H1 (cell line): ENCODE measurements around the gene UBR3. TPM values are rescaled to one million over a fixed set of nuclear protein-coding genes. Genes with fewer than 3 reads are reported as not detected.

ENCODE experiments used
- ATF2 ChIP-seq: IDR thresholded peaks from 2 replicates; pipeline ENCODE4 v1.6.1; 2012; ENCODE audit warnings: low read length, inconsistent platforms
- BCL11A ChIP-seq, 2 experiments: IDR thresholded peaks; one replicate each; pipeline ENCODE4 v1.6.1; 2011; ENCODE audit warnings: low read depth in 2 of 2, low read length in 2 of 2, mild to moderate bottlenecking in 2 of 2
- CHD7 ChIP-seq: fragments of 300-600 bp; sonication (generic); IDR thresholded peaks from 2 replicates; pipeline ENCODE4 v1.7.1; 2012; ENCODE audit warnings: low read length, moderate library complexity, mild to moderate bottlenecking, inconsistent platforms; ENCODE audit not compliant: insufficient replicate concordance
- GTF2F1 ChIP-seq: IDR thresholded peaks from 2 replicates; pipeline ENCODE4 v1.6.1; 2012; ENCODE audit warnings: low read depth, low read length, improper control_type of control experiment, borderline replicate concordance
- HDAC2 ChIP-seq, 2 experiments: fragments of 300-600 bp in 1 of 2; sonication (generic) in 1 of 2; IDR thresholded peaks; 2 replicates each; pipeline ENCODE4 v1.6.1; 2011 to 2012; ENCODE audit warnings: low read depth in 2 of 2, low read length in 2 of 2, mild to moderate bottlenecking in 2 of 2, moderate library complexity in 2 of 2, borderline replicate concordance in 1 of 2, inconsistent platforms in 1 of 2
- POU5F1 ChIP-seq: IDR thresholded peaks from 2 replicates; pipeline ENCODE4 v1.6.1; 2011; ENCODE audit warnings: low read depth, mild to moderate bottlenecking, low read length, moderate library complexity
- SP1 ChIP-seq: IDR thresholded peaks from 2 replicates; pipeline ENCODE4 v1.6.1; 2011; ENCODE audit warnings: low read depth, low read length
- polyA plus RNA-seq, 7 experiments: library from polyadenylated mRNA; depleted of rRNA in 3 of 7; stranded (reverse) in 5 of 7; unstranded in 2 of 7; fragments of >200 nt in 5 of 7; fragments of 200-250 nt in 2 of 7; gene quantifications; 1 replicate in 5 of 7; 2 replicates in 1 of 7; 4 replicates in 1 of 7; pipeline versions ENCODE4 v1.2.1 to v1.2.3, GENCODE V29; 2011 to 2013; ENCODE audit warnings: missing spikeins in 2 of 7, mixed read lengths in 2 of 7
- total RNA-seq: library from RNA; stranded (reverse); fragmentation: NEBNext Ultra II Directional; extraction: Animal tissue kit (Norgen Biotek cat#: 25700); gene quantifications from 2 replicates; pipeline ENCODE4 v1.2.1, GENCODE V29; 2021

UBR3 gene
- total and polyA plus RNA-seq, 2 of the 8 experiments (the other 6 are each of a cell fraction or from before 2014, with no cell fraction given): 3.7 to 17.7 TPM

GRCh38 chr2:169976335-169976851 is 149.1 kb downstream of the UBR3 start (continued):
- TF ChIP-seq ATF2 (no peak), BCL11A (IDR thresholded peaks at IDR 0.05; ENCODE audit: low read depth in 2 of 2, low read length in 2 of 2) (no peak), GTF2F1 (no peak), HDAC2 (IDR thresholded peaks at IDR 0.05; ENCODE audit: borderline replicate concordance in 1 of 2, low read depth in 2 of 2, low read length in 2 of 2) (no peak), POU5F1 (no peak), SP1 (no peak), CHD7 (no peak)
